ENCODE data around the gene EIPR1. TPM values are rescaled to one million over a fixed set of nuclear protein-coding genes. Genes with fewer than 3 reads are reported as not detected.

The EIPR1 gene
- total RNA-seq, 2 experiments from 2014 or later, result 33.6 to 35.1 TPM

DNA sequence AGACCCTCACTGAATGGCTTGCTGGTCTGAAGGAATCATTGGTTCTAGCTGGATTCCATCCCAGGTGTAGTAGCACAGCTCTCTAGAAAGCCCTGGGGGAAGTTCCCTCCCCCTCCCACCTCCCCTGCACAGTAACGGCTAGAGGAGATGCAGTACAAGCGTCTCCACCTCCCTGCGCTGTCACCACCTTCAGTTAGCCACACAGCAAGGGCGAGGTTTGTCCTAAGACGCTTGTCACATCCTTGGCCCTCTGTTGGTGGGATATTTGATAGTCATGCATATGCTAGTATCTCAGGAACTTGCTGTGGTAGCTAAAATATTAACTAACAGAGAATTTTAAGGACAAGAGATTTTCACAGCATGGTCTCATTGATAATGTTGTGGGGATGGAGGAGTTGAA lies 21.2 kb upstream of the EIPR1 start:
- intact Hi-C loops (cut with micrococcal nuclease), result no loop called here
- Mint-ChIP-seq H3K4me3 (no peak overlapping the region), H3K36me3 (ENCODE audit: low read depth) (peaks cover 53% of the 10 kb centered on the region), H3K27ac (no peak overlapping the region), H3K9me3 (peaks cover 16% of the 10 kb centered on the region), H3K27me3 (ENCODE audit: low read depth) (no peaks in the 10 kb centered on the region), H3K4me1 (ENCODE audit: low read depth) (peaks cover 5% of the 10 kb centered on the region)
- CTCF ChIA-PET, result interaction anchor here (1.3 kb wide), 1 partner anchor 25 kb away, joined by 4 read pairs; no protein-coding TSS in a partner anchor
- DNase-seq, result no peak

DNA sequence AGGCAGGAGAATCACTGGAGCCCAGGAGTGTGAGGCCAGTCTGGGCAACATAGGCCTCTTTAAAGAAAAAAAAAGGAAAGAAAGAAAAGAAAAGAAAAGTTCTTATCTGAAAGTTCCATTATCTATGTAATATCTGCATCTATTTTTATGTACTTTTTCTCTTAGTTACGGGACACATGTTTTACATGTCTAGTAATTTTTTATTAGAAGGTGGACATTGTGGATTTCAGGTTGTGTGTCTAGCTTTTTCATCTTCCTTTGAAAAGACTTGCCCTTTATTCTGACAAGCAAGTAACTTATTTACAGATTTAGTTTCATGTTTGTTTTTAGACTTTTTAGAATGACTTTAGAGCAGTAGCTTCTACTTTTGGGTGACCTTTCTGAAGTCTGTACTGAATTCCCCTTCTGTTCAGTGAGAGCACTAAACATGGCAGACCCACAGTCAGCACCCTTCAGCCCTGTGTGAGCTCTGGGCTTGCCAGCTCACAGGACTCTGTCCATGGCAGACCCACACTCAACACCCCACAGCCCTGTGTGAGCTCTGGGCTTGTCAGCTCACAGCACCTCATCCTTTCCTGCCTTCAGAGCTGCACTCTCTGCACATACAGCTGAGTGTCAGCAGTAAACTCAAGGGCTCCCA lies 19.4 kb upstream of the EIPR1 start:
- Mint-ChIP-seq H3K9me3 (peaks cover 16% of the 10 kb centered on the region), H3K36me3 (ENCODE audit: low read depth) (peaks cover 62% of the 10 kb centered on the region), H3K4me3 (no peak overlapping the region), H3K4me1 (ENCODE audit: low read depth) (no peaks in the 10 kb centered on the region), H3K27me3 (ENCODE audit: low read depth) (no peaks in the 10 kb centered on the region), H3K27ac (no peak overlapping the region)
- intact Hi-C loops (cut with micrococcal nuclease), result no loop called here
- no peak for DNase-seq
- CTCF ChIA-PET, result interaction anchor here (1.8 kb wide), 1 partner anchor 254 kb away, joined by 5 read pairs; no protein-coding TSS in a partner anchor

DNA sequence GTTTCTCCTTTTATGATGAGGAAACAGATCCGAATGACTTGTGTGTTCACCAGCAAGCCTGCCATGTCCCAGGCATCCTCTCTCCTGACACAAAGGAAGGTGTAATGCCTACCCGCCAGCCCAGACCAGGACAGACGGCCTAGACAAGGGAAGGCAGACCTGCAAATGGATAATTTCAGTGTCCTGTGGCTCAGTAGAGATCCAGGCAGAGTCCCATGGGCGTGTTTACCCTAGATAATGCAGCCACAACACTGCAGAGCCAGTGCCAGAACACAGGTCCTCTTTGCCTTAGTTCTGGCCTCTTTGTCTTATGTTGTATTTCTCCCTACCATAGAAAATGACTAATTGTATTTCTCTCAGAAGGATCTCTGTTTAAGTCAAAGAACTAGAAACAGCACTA lies 14.6 kb upstream of the EIPR1 start:
- DNase-seq, result no peak
- Mint-ChIP-seq H3K9me3 (peaks cover 14% of the 10 kb centered on the region), H3K36me3 (ENCODE audit: low read depth) (peaks cover 61% of the 10 kb centered on the region), H3K4me3 (no peak overlapping the region), H3K27me3 (ENCODE audit: low read depth) (no peaks in the 10 kb centered on the region), H3K27ac (no peak overlapping the region), H3K4me1 (ENCODE audit: low read depth) (peaks cover 16% of the 10 kb centered on the region)
- intact Hi-C loops (cut with micrococcal nuclease), result no loop called here
- CTCF ChIA-PET, result interaction anchor here (1.9 kb wide), 1 partner anchor 32 kb away, joined by 6 read pairs; no protein-coding TSS in a partner anchor

DNA sequence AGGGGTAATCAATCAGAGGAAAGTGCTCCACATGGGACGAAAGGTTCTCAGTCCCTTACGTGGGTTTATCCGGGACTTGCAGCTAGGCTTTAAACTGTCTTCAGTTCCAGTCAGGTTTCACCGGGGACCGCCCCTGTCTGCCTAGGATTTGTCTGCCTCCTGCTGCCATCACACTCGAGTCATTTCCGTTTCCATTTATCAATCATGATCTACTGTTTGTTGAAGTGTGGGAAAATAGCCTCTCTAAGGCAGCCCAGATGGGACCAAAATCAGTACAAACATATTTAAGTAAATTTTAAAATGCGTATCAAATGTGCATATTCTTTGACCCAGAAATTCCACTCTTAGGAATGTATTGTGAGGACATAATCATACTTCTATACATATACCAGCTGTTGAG lies 12.4 kb upstream of the EIPR1 start:
- peaks cover 47% of the 10 kb centered on the region for H3K36me3 Mint-ChIP-seq (ENCODE audit: low read depth)
- intact Hi-C loops (cut with micrococcal nuclease), result no loop called here

DNA sequence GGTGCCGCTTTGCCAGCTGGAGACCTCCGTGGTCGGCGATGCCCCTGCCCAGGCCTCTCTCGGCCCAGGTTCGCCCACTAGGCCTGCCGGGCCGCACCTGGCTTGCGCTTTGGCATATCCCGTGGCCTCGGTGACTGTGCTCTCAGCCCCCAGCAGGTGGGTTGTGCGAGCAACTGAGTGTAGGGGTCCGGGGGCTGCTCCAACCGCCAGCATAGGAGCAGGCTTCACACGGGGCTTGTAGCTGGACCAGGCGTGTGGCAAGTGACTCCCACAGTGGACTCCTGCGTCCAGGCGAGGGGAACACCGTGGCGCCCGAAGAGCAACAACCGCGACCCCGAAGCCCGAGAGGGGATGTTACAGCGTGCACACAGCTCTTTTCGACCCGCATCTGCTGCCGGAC lies 11.6 kb upstream of the EIPR1 start:
- H3K4me3 Mint-ChIP-seq, result no peak overlapping the region
- H3K4me1 Mint-ChIP-seq (ENCODE audit: low read depth), result peaks cover 24% of the 10 kb centered on the region
- no peaks in the 10 kb centered on the region for H3K27me3 Mint-ChIP-seq (ENCODE audit: low read depth)
- CTCF ChIA-PET, result no interaction called here
- H3K27ac Mint-ChIP-seq, result no peak overlapping the region
- DNase-seq, result no peak
- intact Hi-C loops (cut with micrococcal nuclease), result no loop called here
- H3K9me3 Mint-ChIP-seq, result no peaks in the 10 kb centered on the region
- peaks cover 43% of the 10 kb centered on the region for H3K36me3 Mint-ChIP-seq (ENCODE audit: low read depth)

More for the DNA sequence above, 12.4 kb upstream of the EIPR1 start:
- CTCF ChIA-PET, result no interaction called here
- Mint-ChIP-seq H3K27me3 (ENCODE audit: low read depth) (no peaks in the 10 kb centered on the region), H3K9me3 (peaks cover 3% of the 10 kb centered on the region), H3K4me1 (ENCODE audit: low read depth) (peaks cover 18% of the 10 kb centered on the region), H3K27ac (no peak overlapping the region), H3K4me3 (no peak overlapping the region)
- DNase-seq, result no peak

DNA sequence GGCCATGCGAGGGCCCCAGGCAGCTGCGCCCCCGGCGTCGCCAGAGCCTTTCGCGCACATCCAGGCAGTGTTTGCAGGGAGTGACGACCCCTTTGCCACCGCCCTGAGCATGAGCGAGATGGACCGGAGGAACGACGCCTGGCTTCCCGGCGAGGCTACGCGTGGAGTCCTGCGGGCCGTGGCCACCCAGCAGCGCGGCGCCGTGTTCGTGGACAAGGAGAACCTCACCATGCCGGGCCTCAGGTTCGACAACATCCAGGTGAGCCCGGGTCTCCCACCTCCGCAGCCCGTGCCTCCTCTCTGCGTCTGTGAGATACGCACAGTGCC lies 10.8 kb upstream of the EIPR1 start:
- H3K36me3 Mint-ChIP-seq (ENCODE audit: low read depth), result peaks cover 42% of the 10 kb centered on the region
- CTCF ChIA-PET, result no interaction called here
- intact Hi-C loops (cut with micrococcal nuclease), result no loop called here
- H3K4me1 Mint-ChIP-seq (ENCODE audit: low read depth), result peaks cover 30% of the 10 kb centered on the region
- no peak overlapping the region for H3K27ac Mint-ChIP-seq
- no peak for DNase-seq
- no peaks in the 10 kb centered on the region for H3K27me3 Mint-ChIP-seq (ENCODE audit: low read depth)
- no peaks in the 10 kb centered on the region for H3K9me3 Mint-ChIP-seq
- H3K4me3 Mint-ChIP-seq, result no peak overlapping the region

DNA sequence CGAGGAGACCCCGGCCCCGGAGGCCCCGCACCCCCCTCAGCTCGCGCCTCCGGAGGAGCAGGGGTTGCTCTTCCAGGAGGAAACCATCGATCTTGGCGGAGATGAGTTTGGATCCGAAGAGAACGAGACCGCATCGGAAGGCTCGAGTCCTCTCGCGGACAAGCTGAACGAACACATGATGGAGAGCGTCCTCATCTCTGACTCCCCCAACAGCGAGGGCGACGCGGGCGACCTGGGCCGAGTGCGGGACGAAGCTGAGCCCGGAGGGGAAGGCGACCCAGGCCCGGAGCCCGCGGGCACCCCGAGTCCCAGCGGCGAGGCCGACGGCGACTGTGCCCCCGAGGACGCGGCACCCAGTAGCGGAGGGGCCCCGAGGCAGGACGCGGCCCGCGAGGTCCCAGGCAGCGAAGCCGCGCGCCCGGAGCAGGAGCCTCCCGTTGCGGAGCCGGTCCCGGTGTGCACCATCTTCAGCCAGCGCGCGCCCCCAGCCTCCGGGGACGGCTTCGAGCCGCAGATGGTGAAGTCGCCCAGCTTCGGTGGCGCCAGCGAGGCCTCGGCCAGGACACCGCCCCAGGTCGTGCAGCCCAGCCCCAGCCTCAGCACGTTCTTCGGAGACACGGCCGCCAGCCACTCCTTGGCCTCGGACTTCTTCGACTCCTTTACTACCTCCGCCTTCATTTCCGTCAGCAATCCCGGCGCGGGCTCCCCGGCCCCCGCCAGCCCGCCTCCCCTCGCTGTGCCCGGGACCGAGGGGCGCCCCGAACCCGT lies 10.2 kb upstream of the EIPR1 start:
- Mint-ChIP-seq H3K4me3 (no peak overlapping the region), H3K36me3 (ENCODE audit: low read depth) (peaks cover 39% of the 10 kb centered on the region), H3K27ac (no peak overlapping the region), H3K27me3 (ENCODE audit: low read depth) (no peaks in the 10 kb centered on the region), H3K4me1 (ENCODE audit: low read depth) (peaks cover 30% of the 10 kb centered on the region), H3K9me3 (no peaks in the 10 kb centered on the region)
- CTCF ChIA-PET, result no interaction called here
- DNase-seq, result no peak
- intact Hi-C loops (cut with micrococcal nuclease), result no loop called here

DNA sequence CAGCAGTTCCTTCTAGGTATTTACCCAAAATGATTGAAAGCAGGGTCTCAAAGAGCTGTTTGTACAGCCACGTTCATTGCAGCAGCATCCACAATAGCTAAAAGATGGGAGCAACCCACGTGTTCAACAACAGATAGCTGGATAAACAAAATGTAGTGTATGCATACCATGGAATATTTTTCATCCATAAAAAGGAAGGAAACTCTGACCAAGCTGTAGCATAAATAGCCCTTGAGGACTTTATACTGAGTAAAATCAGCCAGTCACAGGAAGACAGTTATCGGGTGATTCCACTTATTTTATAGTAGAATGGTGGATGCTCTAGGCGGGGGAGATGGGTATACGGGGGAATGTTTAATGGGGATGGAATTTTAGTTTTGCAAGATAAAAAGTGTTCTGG lies 9.4 kb upstream of the EIPR1 start:
- intact Hi-C loops (cut with micrococcal nuclease), result no loop called here
- Mint-ChIP-seq H3K9me3 (no peaks in the 10 kb centered on the region), H3K27me3 (ENCODE audit: low read depth) (no peaks in the 10 kb centered on the region), H3K36me3 (ENCODE audit: low read depth) (peaks cover 37% of the 10 kb centered on the region), H3K27ac (no peak overlapping the region), H3K4me3 (no peak overlapping the region), H3K4me1 (ENCODE audit: low read depth) (peaks cover 30% of the 10 kb centered on the region)
- no peak for DNase-seq
- CTCF ChIA-PET, result interaction anchor here (0.8 kb wide), 1 partner anchor 9 kb away, joined by 3 read pairs; the partner anchor contains the start of gene EIPR1

DNA sequence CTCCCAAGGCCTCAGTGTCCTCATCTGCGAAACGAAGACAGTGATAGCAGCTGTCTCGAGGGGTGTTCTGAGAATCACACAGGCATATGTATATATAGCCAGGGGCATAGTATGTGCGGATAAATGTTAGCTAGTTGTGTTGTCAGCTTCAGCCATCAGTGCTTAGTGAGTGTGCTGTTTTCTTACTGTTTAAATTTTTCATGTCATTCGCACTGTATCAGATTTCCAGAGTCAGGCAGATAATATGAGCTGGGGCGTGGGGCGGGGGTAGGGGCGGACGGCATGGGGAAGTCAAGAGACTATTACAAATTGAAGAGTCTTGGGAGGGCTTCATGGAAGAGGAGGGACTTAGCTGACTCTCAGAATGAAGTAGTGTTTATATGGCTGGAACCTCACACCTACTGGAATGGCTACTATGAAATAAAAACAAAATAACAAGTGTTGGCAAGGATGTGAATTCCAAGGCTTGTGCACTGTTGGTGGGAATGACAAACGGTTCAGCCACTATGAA lies 8.9 kb upstream of the EIPR1 start:
- H3K27ac Mint-ChIP-seq, result no peak overlapping the region
- intact Hi-C loops (cut with micrococcal nuclease), result no loop called here
- no peaks in the 10 kb centered on the region for H3K27me3 Mint-ChIP-seq (ENCODE audit: low read depth)
- CTCF ChIA-PET, result interaction anchor here (0.8 to 2.7 kb wide), 2 partner anchors 8 to 37 kb away, joined by 3 to 16 read pairs; partner anchors contain the start of gene EIPR1
- DNase-seq, result no peak
- H3K4me1 Mint-ChIP-seq (ENCODE audit: low read depth), result peaks cover 30% of the 10 kb centered on the region
- H3K36me3 Mint-ChIP-seq (ENCODE audit: low read depth), result peaks cover 33% of the 10 kb centered on the region
- H3K9me3 Mint-ChIP-seq, result no peaks in the 10 kb centered on the region
- no peak overlapping the region for H3K4me3 Mint-ChIP-seq

DNA sequence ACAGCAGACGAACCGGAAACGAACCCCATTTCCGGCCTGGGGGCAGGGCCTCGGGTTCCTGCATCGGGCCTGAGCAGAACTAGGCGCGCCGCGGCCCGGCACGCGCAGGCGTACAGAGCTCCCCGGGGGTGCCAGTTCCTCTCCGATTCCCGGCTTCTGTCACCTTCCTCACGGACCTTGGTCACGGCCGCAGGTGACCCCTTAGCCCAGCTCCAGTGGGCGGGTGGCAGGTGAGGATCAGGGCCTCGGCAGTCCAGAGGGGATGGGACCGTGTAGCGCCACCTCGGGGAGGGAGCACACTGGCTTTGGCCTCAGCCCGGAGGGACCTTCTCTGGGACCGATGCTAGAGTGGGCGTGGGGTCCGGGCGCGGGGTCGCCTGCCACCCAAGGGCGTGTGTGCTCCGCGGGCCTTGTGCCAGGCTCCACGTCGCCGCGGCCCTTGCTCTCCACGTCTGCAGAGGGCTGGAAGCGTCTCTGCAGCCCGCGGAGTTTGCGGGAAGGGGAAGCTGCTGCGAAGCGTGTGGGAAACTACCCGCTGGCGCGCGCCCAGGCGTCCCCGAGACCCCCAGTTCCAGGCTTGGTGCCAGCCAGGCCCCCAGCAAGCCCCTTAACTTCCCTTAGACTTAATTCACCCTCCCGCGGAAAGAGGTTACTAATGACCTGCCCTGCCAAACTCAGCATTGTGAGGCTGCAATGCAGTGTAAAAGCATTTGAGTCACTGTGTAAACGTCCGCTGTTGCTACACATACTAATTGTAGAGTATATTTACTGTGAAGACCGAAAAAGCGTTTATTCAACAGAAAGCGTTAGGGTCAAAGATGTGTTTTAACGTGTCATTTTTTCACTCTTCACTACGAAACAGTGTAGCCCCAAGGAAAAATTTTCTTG lies 2.3 kb upstream of the EIPR1 start, which contains the start of gene TRAPPC12:
TRAPPC12 (plus strand) TSS at position 48 of the 888 bp plus-strand sequence. CDS start 7,930 bp downstream, outside the sequence.
- Mint-ChIP-seq H3K4me3 (peak within 1 kb of the TSS; percentile 97), H3K9me3 (no peaks in the 10 kb centered on the region), H3K4me1 (ENCODE audit: low read depth) (peaks cover 49% of the 10 kb centered on the region), H3K27me3 (ENCODE audit: low read depth) (no peaks in the 10 kb centered on the region), H3K36me3 (ENCODE audit: low read depth) (peaks cover 15% of the 10 kb centered on the region), H3K27ac (peak within 1 kb of the TSS; percentile 94)
- CTCF ChIA-PET, result interaction anchor here (0.6 to 0.8 kb wide), 3 partner anchors 63 to 194 kb away, joined by 3 to 4 read pairs (median 4); no protein-coding TSS in a partner anchor
- peak; percentile 93 for DNase-seq
- intact Hi-C loops (cut with micrococcal nuclease), result loop anchor here (1.0 kb wide), 2 partner anchors 139 to 734 kb away; partner anchors contain the start of gene ADI1

DNA sequence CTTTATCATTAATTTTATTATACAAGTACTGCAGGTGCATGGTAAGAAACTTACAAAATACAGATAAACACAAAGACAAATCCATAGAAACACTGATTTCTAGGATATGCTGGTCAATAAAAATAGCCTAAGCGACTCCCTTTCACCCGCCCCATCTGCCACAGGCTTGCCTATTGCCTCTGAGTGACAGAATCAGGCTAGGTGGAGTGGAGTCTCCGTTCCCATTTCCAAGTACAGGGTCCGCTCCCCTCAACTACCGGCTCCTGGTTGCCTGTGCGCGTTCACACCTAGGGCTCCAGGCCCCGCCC lies 1.7 kb upstream of the EIPR1 start:
- Mint-ChIP-seq H3K27me3 (ENCODE audit: low read depth) (no peaks in the 10 kb centered on the region), H3K36me3 (ENCODE audit: low read depth) (peaks cover 11% of the 10 kb centered on the region), H3K9me3 (no peaks in the 10 kb centered on the region), H3K27ac (peak overlapping the region; percentile 94), H3K4me1 (ENCODE audit: low read depth) (peaks cover 43% of the 10 kb centered on the region), H3K4me3 (peak overlapping the region; percentile 97)
- intact Hi-C loops (cut with micrococcal nuclease), result loop anchor here (1.0 kb wide), 2 partner anchors 140 to 733 kb away; partner anchors contain the start of gene ADI1
- CTCF ChIA-PET, result interaction anchor here (0.6 to 0.8 kb wide), 3 partner anchors 50 to 195 kb away, joined by 3 to 4 read pairs (median 4); no protein-coding TSS in a partner anchor
- no peak for DNase-seq

DNA sequence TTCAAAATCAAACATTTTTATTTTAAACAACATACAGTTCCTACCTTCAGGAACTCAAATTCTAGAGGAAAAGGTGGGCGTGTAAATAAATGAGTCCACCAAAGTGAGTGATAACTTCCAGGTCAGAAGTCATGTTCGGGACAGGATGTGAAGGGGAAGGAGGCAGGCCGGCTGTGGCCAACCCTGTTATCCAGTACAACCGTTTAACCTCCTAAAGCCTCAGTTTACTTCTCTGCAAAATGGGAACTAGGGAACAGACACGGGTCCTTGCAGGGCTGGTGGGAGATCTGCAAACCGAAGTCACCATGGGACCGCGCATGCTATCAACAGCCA lies 373 bp downstream of the EIPR1 start:
- Mint-ChIP-seq H3K4me1 (ENCODE audit: low read depth) (peaks cover 37% of the 10 kb centered on the region), H3K27ac (peak overlapping the region; percentile 94), H3K36me3 (ENCODE audit: low read depth) (peaks cover 2% of the 10 kb centered on the region), H3K27me3 (ENCODE audit: low read depth) (no peaks in the 10 kb centered on the region), H3K9me3 (no peaks in the 10 kb centered on the region), H3K4me3 (peak overlapping the region; percentile 97)
- peak; percentile 44 for DNase-seq
- CTCF ChIA-PET, result interaction anchor here (0.9 kb wide), 1 partner anchor 274 kb away, joined by 3 read pairs; no protein-coding TSS in a partner anchor
- intact Hi-C loops (cut with micrococcal nuclease), result loop anchor here (1.0 kb wide), 6 partner anchors 85 to 764 kb away; partner anchors contain the start of genes RNASEH1 and RPS7
